Left lung (tissue), 10 donors: ENCODE measurements around the gene CMKLR1. TPM values are rescaled to one million over a fixed set of nuclear protein-coding genes. Genes with fewer than 3 reads are reported as not detected.

Experiments
- ATAC-seq: fragments of 200-7000 bp; cut with Tn5 transposase; one replicate; pipeline ENCODE4 v1.9.1; 2020; ENCODE audit warnings: moderate library complexity
- DNase-seq, 4 donors: peaks; one replicate each; pipeline ENCODE4 v3.0.0-alpha.2; 2013 to 2020
- H3K27ac ChIP-seq, 2 donors: fragments of 200-600 bp; sonication (generic) in 1 of 2; one replicate each; pipeline versions ENCODE4 v1.5.0 to v1.8.0; 2020 to 2021
- H3K27me3 ChIP-seq, 2 donors: fragments of 200-600 bp; sonication (generic) in 1 of 2; one replicate each; pipeline versions ENCODE4 v1.5.0 to v1.8.0; 2020 to 2021
- H3K36me3 ChIP-seq, 2 donors: fragments of 200-600 bp; sonication (generic) in 1 of 2; one replicate each; pipeline versions ENCODE4 v1.5.0 to v1.8.0; 2020 to 2021
- H3K4me1 ChIP-seq, 2 donors: fragments of 200-600 bp; one replicate each; pipeline ENCODE4 v1.8.0; 2021
- H3K4me3 ChIP-seq, 2 donors: fragments of 200-600 bp; sonication (generic) in 1 of 2; one replicate each; pipeline versions ENCODE4 v1.5.0 to v1.8.0; 2020 to 2021; ENCODE audit warnings: mild to moderate bottlenecking in 1 of 2
- H3K9me3 ChIP-seq, 2 donors: fragments of 200-600 bp; sonication (generic) in 1 of 2; one replicate each; pipeline versions ENCODE4 v1.5.0 to v1.8.0; 2020 to 2021
- CTCF ChIP-seq, 2 donors: fragments of 200-600 bp; sonication (generic) in 1 of 2; IDR thresholded peaks; one replicate each; pipeline versions ENCODE4 v1.5.0 to v1.8.0; 2021; ENCODE audit warnings: antibody characterized with exemption in 2 of 2
- intact Hi-C, 2 donors: fragments of 100-400 bp; cut with DNase I; formaldehyde crosslinking; loops; one replicate each; pipeline versions ENCODE4 v1.11.2 to v1.14.2; 2022
- polyA plus RNA-seq, 6 donors: library from polyadenylated mRNA; unstranded; fragments of 120-200 nt; gene quantifications; one replicate each; pipeline ENCODE4 v1.2.1, GENCODE V29; 2013; ENCODE audit not compliant: insufficient read length in 6 of 6
- total RNA-seq, 2 donors: library from RNA; stranded (reverse); fragmentation: NEBNext Ultra II Directional; extraction: Animal tissue kit (Norgen Biotek cat#: 25700); gene quantifications; one replicate each; pipeline ENCODE4 v1.2.1, GENCODE V29; 2021
- donor health status: DM: no; HTN: yes; CAD: no.
- donor health status: DM: no; HTN: no; CAD: no.

Gene CMKLR1
- total and polyA plus RNA-seq, 8 donors = 10.1 to 31.2 (median 12.9) TPM

GRCh38 chr12:108270035-108270848 is 68.9 kb downstream of the CMKLR1 start:
- H3K4me1 ChIP-seq = no peaks in the 10 kb centered on the region
- ATAC-seq = no peak
- no peaks in the 10 kb centered on the region for H3K27me3 ChIP-seq
- H3K27ac ChIP-seq = no peak overlapping the region
- no peaks in the 10 kb centered on the region for H3K9me3 ChIP-seq
- no peaks in the 10 kb centered on the region for H3K36me3 ChIP-seq
- intact Hi-C loops = no loop called here
- no peak overlapping the region for H3K4me3 ChIP-seq
- no peak for TF ChIP-seq CTCF (IDR thresholded peaks at IDR 0.05)
- no peak for DNase-seq

- H3K4me1 ChIP-seq = no peaks in the 10 kb centered on the region
- H3K36me3 ChIP-seq = no peaks in the 10 kb centered on the region
- DNase-seq = no peak
- ATAC-seq = no peak
- H3K27ac ChIP-seq = no peak overlapping the region
- no peak overlapping the region for H3K4me3 ChIP-seq
- H3K27me3 ChIP-seq = no peaks in the 10 kb centered on the region
- H3K9me3 ChIP-seq = no peaks in the 10 kb centered on the region
- TF ChIP-seq CTCF (IDR thresholded peaks at IDR 0.05) = no peak
- intact Hi-C loops = no loop called here
These were observed 69.9 kb downstream of the CMKLR1 start for GRCh38 chr12:108269224-108269623.

DNA sequence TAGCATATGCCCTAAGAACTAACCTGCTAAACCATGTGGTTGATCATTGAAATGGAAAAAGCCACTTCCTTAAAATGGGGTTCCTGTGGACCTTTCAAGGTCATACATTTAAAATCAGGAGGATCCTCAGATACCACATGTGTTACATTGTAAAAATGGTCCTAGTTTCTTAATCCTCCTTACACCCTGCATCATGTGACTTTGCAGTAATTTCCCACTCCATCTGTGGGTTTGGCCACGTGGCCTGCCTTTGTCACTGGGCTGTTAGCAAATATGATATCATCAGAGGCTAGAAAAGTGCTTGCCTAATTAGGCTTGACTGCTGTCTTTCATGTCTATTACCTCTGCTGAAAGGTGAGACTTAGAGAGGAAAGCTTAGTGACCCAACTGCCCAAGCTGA is 70.7 kb downstream of the CMKLR1 start:
- intact Hi-C loops = no loop called here
- no peak for TF ChIP-seq CTCF (IDR thresholded peaks at IDR 0.05)
- Histone ChIP-seq H3K27me3 (no peaks in the 10 kb centered on the region), H3K27ac (no peak overlapping the region), H3K4me1 (no peaks in the 10 kb centered on the region), H3K4me3 (no peak overlapping the region), H3K36me3 (no peaks in the 10 kb centered on the region), H3K9me3 (no peaks in the 10 kb centered on the region)
- ATAC-seq (no peak), DNase-seq (no peak)

DNA sequence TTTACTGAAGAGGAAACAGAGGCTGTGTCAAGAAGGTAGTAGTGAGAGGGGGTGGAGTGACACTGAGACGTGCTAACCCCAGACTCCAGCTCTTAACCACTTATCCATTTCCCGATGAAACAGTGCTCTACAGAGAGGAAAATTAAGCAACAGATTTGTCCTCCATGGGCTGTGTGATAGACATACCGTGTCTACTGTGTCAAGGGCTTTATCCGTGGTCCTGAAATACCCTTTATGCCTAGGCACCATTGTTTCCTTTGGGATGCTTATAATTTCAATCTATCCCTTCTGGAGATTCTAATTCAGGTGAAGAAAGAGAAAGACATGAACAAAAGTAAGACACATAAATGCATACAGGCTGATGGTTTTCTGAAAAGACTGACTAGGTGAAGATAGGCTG is 71.7 kb downstream of the CMKLR1 start:
- ATAC-seq (no peak), DNase-seq (no peak)
- no peak for TF ChIP-seq CTCF (IDR thresholded peaks at IDR 0.05)
- Histone ChIP-seq H3K4me3 (no peak overlapping the region), H3K27me3 (no peaks in the 10 kb centered on the region), H3K27ac (no peak overlapping the region), H3K9me3 (no peaks in the 10 kb centered on the region), H3K36me3 (no peaks in the 10 kb centered on the region), H3K4me1 (no peaks in the 10 kb centered on the region)
- intact Hi-C loops = no loop called here

GRCh38 chr12:108266131-108266530 is 73.0 kb downstream of the CMKLR1 start:
- H3K27ac ChIP-seq = no peak overlapping the region
- DNase-seq (no peak), ATAC-seq (no peak)
- H3K27me3 ChIP-seq = no peaks in the 10 kb centered on the region
- no peak for TF ChIP-seq CTCF (IDR thresholded peaks at IDR 0.05)
- no peaks in the 10 kb centered on the region for H3K36me3 ChIP-seq
- intact Hi-C loops = no loop called here
- no peak overlapping the region for H3K4me3 ChIP-seq
- no peaks in the 10 kb centered on the region for H3K4me1 ChIP-seq
- peaks cover 0 to 6% of the 10 kb centered on the region in 2 donors for H3K9me3 ChIP-seq
